ENCODE data around the gene TMEM184B. TPM values are rescaled to one million over a fixed set of nuclear protein-coding genes. Genes with fewer than 3 reads are reported as not detected.
A peak's percentile ranks its signal among the peaks of the same experiment; 100 is the strongest.

TMEM184B gene
- total and polyA plus RNA-seq, 2 donors (not counting 1 experiment from before 2014, with no cell fraction given) = 9.9 to 24.7 TPM

DNA sequence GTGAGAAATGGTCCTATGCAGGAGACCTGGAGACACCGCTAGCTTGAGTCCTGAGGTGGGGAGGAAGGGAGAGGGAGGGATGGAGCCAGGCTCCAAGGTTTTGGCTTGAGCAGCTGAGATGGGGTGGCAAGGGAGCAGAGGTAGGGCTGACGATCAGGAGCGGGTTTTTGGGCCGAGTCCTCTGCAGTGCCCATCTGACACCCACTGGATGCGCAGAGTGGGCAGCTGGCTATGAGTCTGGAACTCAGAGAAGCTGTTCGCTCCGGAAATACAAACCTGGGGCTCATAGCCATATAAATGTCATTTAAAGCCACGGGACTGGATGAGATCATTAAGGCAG, 71.5 kb downstream of the TMEM184B start:
- ChIA-PET CTCF (interaction anchor here (0.5 to 1.4 kb wide), 7 partner anchors 13 to 1142 kb away, joined by 3 to 5 read pairs (median 3); partner anchors contain the start of gene PLA2G6), POLR2A (interaction anchor here (0.6 to 1.9 kb wide), 2 partner anchors 20 to 197 kb away, joined by 3 to 20 read pairs; partner anchors contain the start of gene PLA2G6)
- Mint-ChIP-seq H3K4me1 (peaks cover 44% of the 10 kb centered on the region), H3K27me3 (no peaks in the 10 kb centered on the region), H3K27ac (peak overlapping the region; percentile 76), H3K4me3 (peak overlapping the region; percentile 84), H3K9me3 (ENCODE audit: insufficient read depth) (no peaks in the 10 kb centered on the region)
- intact Hi-C loops (cut with micrococcal nuclease) = loop anchor here (1.0 to 5.0 kb wide), 5 partner anchors 20 to 357 kb away; partner anchors contain the start of genes ANKRD54, BAIAP2L2, CSNK1E and PLA2G6
- TF ChIP-seq, protein P1, sequence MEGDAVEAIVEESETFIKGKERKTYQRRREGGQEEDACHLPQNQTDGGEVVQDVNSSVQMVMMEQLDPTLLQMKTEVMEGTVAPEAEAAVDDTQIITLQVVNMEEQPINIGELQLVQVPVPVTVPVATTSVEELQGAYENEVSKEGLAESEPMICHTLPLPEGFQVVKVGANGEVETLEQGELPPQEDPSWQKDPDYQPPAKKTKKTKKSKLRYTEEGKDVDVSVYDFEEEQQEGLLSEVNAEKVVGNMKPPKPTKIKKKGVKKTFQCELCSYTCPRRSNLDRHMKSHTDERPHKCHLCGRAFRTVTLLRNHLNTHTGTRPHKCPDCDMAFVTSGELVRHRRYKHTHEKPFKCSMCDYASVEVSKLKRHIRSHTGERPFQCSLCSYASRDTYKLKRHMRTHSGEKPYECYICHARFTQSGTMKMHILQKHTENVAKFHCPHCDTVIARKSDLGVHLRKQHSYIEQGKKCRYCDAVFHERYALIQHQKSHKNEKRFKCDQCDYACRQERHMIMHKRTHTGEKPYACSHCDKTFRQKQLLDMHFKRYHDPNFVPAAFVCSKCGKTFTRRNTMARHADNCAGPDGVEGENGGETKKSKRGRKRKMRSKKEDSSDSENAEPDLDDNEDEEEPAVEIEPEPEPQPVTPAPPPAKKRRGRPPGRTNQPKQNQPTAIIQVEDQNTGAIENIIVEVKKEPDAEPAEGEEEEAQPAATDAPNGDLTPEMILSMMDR (IDR thresholded peaks at IDR 0.05) = no peak
- no peak for TF ChIP-seq EZH2 (IDR thresholded peaks at IDR 0.05; ENCODE audit: borderline replicate concordance, insufficient read depth, low read depth, low read length, poor library complexity, severe bottlenecking)
- ATAC-seq (ENCODE audit: low read depth) (no peak), DNase-seq (no peak)
- WGBS (ENCODE audit: insufficient coverage) = 42% methylated on average over 8 of the region's 8 CpGs
- Histone ChIP-seq H4K20me1 (ENCODE audit: control insufficient read depth, insufficient read depth, low read length, poor library complexity, severe bottlenecking) (peaks cover 3% of the 10 kb centered on the region), H3K9me3 (ENCODE audit: control extremely low read depth in 1 of 3, control insufficient read depth in 2 of 3, insufficient read depth in 1 of 3, low read length in 2 of 3) (no peaks in the 10 kb centered on the region), H3K4me3 (ENCODE audit: control extremely low read depth in 1 of 5, extremely low read depth in 1 of 5, insufficient read depth in 1 of 5, low read depth in 2 of 5, low read length in 4 of 5) (peak overlapping the region in 4 of 5 experiments; percentile 61 to 78 (median 68)), H3K4me2 (replicated peaks; ENCODE audit: low read depth, low read length, poor library complexity, severe bottlenecking) (peak overlapping the region; percentile 93), H3K27ac (ENCODE audit: low read length in 2 of 2) (peak overlapping the region; percentile 38 to 66), H3K9ac (ENCODE audit: low read length) (peak overlapping the region; percentile 83), H3K27me3 (replicated peaks in 1 of 4; ENCODE audit: control extremely low read depth in 1 of 4, control insufficient read depth in 3 of 4, insufficient read depth in 4 of 4, low read length in 3 of 4) (no peaks in the 10 kb centered on the region), H2AFZ (ENCODE audit: insufficient read depth, low read depth, low read length, poor library complexity, severe bottlenecking) (peak overlapping the region; percentile 81), H3K79me2 (ENCODE audit: control insufficient read depth, insufficient read depth, low read length) (no peaks in the 10 kb centered on the region), H3K36me3 (replicated peaks in 1 of 2; ENCODE audit: control extremely low read depth in 1 of 2, control insufficient read depth in 1 of 2, extremely low read depth in 1 of 2, insufficient read depth in 2 of 2, low read length in 1 of 2) (no peaks in the 10 kb centered on the region), H3K4me1 (ENCODE audit: control insufficient read depth in 2 of 2, insufficient read depth in 2 of 2, low read length in 2 of 2) (peaks cover 25 to 33% of the 10 kb centered on the region in 2 donors)

DNA sequence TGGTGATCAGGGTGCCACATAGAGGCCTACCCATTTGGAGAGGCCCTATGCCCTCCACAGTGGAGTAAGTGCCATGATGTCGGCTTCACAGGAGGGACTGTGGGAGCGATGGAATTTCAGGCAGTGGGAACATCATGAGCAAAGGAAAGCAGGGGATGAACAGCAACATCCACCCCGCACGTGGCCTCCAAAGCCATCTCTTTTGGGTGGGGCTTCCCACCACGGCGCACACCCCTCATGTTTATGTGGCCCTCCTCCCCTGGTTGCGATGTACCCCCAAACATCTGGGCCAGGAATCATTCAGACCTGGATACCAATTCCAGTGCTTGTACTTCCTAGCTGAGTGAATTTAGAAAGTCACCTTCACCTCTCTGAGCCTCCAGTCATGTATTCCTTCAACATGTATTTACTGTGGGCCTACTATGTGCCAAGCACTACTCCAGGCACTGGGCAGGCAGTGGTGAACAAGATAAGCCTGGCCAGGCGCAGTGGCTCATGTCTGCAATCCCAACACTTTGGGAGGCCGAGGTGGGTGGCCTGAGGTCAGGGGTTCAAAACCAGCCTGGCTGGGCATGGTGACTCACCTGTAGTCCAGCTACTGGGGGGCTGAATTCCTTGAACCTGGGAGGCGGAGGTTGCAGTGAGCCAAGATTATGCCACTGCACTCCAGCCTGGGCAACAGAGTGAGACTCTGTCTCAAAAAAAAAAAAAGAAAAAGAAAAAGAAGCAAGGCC, 72.8 kb downstream of the TMEM184B start:
- CTCF ChIA-PET = interaction anchor here (1.2 kb wide), 1 partner anchor 30 kb away, joined by 4 read pairs; no protein-coding TSS in a partner anchor
- peaks cover 43% of the 10 kb centered on the region for H3K4me1 Mint-ChIP-seq

More for the DNA sequence above, 72.8 kb downstream of the TMEM184B start:
- Histone ChIP-seq H3K4me3 (ENCODE audit: control extremely low read depth in 1 of 5, extremely low read depth in 1 of 5, insufficient read depth in 1 of 5, low read depth in 2 of 5, low read length in 4 of 5) (no peak overlapping the region), H3K27ac (ENCODE audit: low read length in 2 of 2) (no peak overlapping the region), H3K36me3 (replicated peaks in 1 of 2; ENCODE audit: control extremely low read depth in 1 of 2, control insufficient read depth in 1 of 2, extremely low read depth in 1 of 2, insufficient read depth in 2 of 2, low read length in 1 of 2) (no peaks in the 10 kb centered on the region), H3K79me2 (ENCODE audit: control insufficient read depth, insufficient read depth, low read length) (no peaks in the 10 kb centered on the region), H3K4me1 (ENCODE audit: control insufficient read depth in 2 of 2, insufficient read depth in 2 of 2, low read length in 2 of 2) (peaks cover 24 to 30% of the 10 kb centered on the region in 2 donors), H3K4me2 (replicated peaks; ENCODE audit: low read depth, low read length, poor library complexity, severe bottlenecking) (no peak overlapping the region), H4K20me1 (ENCODE audit: control insufficient read depth, insufficient read depth, low read length, poor library complexity, severe bottlenecking) (peaks cover under 1% of the 10 kb centered on the region), H2AFZ (ENCODE audit: insufficient read depth, low read depth, low read length, poor library complexity, severe bottlenecking) (no peak overlapping the region), H3K27me3 (replicated peaks in 1 of 4; ENCODE audit: control extremely low read depth in 1 of 4, control insufficient read depth in 3 of 4, insufficient read depth in 4 of 4, low read length in 3 of 4) (no peaks in the 10 kb centered on the region), H3K9me3 (ENCODE audit: control extremely low read depth in 1 of 3, control insufficient read depth in 2 of 3, insufficient read depth in 1 of 3, low read length in 2 of 3) (no peaks in the 10 kb centered on the region), H3K9ac (ENCODE audit: low read length) (no peak overlapping the region)
- H3K27ac Mint-ChIP-seq = no peak overlapping the region
- ATAC-seq (ENCODE audit: low read depth) (no peak), DNase-seq (peak; percentile 9)
- WGBS (ENCODE audit: insufficient coverage) = 87% methylated on average over 10 of the region's 10 CpGs
- intact Hi-C loops (cut with micrococcal nuclease) = loop anchor here (2.0 to 5.0 kb wide), 4 partner anchors 38 to 355 kb away; partner anchors contain the start of genes ANKRD54, BAIAP2L2 and CSNK1E
- H3K27me3 Mint-ChIP-seq = no peaks in the 10 kb centered on the region
- POLR2A ChIA-PET = interaction anchor here (1.9 kb wide), 1 partner anchor 18 kb away, joined by 20 read pairs; the partner anchor contains the start of gene PLA2G6
- TF ChIP-seq, protein P1 (IDR thresholded peaks at IDR 0.05) = no peak
- no peak for TF ChIP-seq EZH2 (IDR thresholded peaks at IDR 0.05; ENCODE audit: borderline replicate concordance, insufficient read depth, low read depth, low read length, poor library complexity, severe bottlenecking)
- H3K9me3 Mint-ChIP-seq (ENCODE audit: insufficient read depth) = no peaks in the 10 kb centered on the region
- no peak overlapping the region for H3K4me3 Mint-ChIP-seq
